Mucosa of stomach (tissue), 1 donor: ENCODE results near the gene KRTDAP.

Source experiments
- H3K27me3 ChIP-seq: one replicate; pipeline ENCODE4 v1.7.0; 2013; ENCODE audit warnings: mild to moderate bottlenecking, low read length; ENCODE audit not compliant: control insufficient read depth, insufficient read depth
- H3K36me3 ChIP-seq: one replicate; pipeline ENCODE4 v1.7.0; 2013; ENCODE audit warnings: low read length; ENCODE audit not compliant: control insufficient read depth, insufficient read depth
- H3K4me1 ChIP-seq: one replicate; pipeline ENCODE4 v1.7.0; 2013; ENCODE audit warnings: mild to moderate bottlenecking, low read length; ENCODE audit not compliant: control insufficient read depth, insufficient read depth
- H3K4me3 ChIP-seq: one replicate; pipeline ENCODE4 v1.7.0; 2013; ENCODE audit warnings: low read length
- H3K9ac ChIP-seq: one replicate; pipeline ENCODE4 v1.7.0; 2013; ENCODE audit warnings: mild to moderate bottlenecking, low read length, moderate library complexity
- H3K9me3 ChIP-seq: one replicate; pipeline ENCODE4 v1.7.0; 2013; ENCODE audit warnings: mild to moderate bottlenecking, low read length, moderate library complexity; ENCODE audit not compliant: control insufficient read depth
- donor health status: Pancreatic carcinoma.

The KRTDAP gene

DNA sequence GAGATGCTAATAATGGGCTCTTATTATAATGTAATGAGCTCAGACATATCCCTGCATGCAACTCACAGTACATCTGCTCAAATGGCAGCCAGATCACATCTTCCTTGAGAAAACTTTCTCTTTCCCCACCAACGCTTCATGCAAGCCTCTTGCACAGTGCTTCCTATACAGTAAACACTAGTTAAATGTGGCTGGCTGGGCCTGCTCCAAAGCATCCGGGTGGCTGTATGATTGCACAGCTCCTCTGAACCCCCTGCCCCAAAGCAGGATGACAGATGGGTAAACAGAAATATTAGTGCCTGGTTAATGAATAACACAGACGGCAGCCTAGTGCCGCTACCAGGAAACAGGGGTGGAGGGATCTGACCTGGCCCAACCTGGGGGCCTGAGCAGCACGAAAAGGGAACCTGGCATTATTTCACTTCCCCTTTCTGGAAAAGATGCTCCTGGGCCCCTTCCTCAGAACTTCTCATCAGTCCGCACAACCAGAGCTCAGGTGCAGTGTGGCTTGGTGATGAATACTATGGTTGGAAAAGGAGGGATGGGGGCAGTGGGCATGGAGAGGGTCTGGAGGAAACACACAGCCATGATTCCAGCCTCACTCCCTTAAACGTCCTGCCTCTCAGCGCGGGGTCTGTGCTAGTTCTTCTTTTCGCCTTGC, 31.4 kb downstream of the KRTDAP start:
- peak overlapping the region; percentile 2 for H3K9ac ChIP-seq
- H3K36me3 ChIP-seq, result no peaks in the 10 kb centered on the region
- no peak overlapping the region for H3K4me3 ChIP-seq
- peaks cover 23% of the 10 kb centered on the region for H3K4me1 ChIP-seq
- no peaks in the 10 kb centered on the region for H3K9me3 ChIP-seq
- no peaks in the 10 kb centered on the region for H3K27me3 ChIP-seq

DNA sequence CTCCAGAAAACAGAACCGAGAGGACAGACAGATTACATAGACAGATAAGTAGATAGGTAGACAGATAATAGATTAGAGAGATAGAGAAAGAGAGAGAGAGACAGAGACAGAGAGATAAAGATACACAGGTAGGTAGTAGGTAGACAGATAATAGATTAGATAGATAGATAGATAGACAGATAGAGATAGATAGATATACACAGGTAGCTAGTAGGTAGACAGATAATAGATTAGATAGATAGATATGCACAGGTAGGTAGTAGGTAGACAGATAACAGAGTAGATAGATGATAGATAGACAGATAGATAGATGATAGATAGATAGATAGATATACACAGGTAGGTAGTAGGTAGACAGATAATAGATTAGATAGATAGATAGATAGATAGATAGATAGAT, 32.1 kb downstream of the KRTDAP start:
- H3K9ac ChIP-seq, result no peak overlapping the region
- no peaks in the 10 kb centered on the region for H3K9me3 ChIP-seq
- H3K36me3 ChIP-seq, result no peaks in the 10 kb centered on the region
- peaks cover 23% of the 10 kb centered on the region for H3K4me1 ChIP-seq
- no peak overlapping the region for H3K4me3 ChIP-seq
- no peaks in the 10 kb centered on the region for H3K27me3 ChIP-seq

DNA sequence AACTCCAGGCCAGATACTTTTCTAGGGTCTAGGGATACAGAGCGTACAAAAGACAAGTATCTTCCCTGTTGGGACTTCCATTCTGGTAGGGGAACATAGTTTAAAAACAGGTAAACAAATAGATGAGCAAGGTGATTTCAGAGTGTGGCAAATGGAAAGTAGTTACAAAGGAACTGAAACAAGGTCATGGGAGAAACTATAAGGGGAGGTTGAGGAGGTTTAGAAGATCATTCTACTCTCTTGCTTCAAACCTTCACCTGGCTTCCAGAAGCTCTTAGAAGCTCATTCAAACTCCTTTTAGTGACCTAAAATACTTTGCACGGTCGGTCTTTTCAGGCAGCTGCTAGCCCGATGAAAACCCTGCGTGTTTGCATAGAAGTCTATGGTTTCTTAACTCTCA, 33.1 kb downstream of the KRTDAP start:
- Histone ChIP-seq H3K27me3 (no peaks in the 10 kb centered on the region), H3K36me3 (no peaks in the 10 kb centered on the region), H3K9me3 (no peaks in the 10 kb centered on the region), H3K4me3 (no peak overlapping the region), H3K4me1 (peaks cover 23% of the 10 kb centered on the region), H3K9ac (no peak overlapping the region)

DNA sequence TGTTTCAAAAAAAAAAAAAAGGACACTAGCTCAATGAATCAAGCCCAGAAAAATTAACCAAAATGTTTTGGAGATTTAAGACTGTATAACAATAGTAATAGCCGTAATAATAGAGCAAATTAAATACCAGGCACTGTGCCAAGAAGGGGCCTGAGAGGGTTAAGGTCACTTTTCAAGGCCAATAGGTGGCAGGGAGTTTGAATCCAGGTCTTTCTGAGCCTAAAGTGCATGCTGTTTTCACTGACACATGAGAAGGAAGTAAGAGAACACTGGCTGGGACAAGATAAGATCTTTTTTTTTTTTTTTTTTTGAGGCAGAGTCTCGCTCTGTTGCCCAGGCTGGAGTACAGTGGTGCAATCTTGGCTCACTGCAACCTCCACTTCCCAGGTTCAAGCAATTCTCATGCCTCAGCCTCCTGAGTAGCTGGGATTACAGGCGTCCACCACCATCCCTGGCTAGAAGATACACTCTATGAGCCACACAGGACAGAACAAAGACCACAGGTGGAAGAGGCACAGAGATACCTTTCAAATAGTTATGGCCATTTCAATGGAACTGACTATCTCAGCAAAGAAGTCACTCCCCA, 34.6 kb downstream of the KRTDAP start:
- H3K9me3 ChIP-seq, result no peaks in the 10 kb centered on the region
- H3K9ac ChIP-seq, result no peak overlapping the region
- no peaks in the 10 kb centered on the region for H3K27me3 ChIP-seq
- H3K4me1 ChIP-seq, result peaks cover 23% of the 10 kb centered on the region
- H3K36me3 ChIP-seq, result no peaks in the 10 kb centered on the region
- H3K4me3 ChIP-seq, result no peak overlapping the region

DNA sequence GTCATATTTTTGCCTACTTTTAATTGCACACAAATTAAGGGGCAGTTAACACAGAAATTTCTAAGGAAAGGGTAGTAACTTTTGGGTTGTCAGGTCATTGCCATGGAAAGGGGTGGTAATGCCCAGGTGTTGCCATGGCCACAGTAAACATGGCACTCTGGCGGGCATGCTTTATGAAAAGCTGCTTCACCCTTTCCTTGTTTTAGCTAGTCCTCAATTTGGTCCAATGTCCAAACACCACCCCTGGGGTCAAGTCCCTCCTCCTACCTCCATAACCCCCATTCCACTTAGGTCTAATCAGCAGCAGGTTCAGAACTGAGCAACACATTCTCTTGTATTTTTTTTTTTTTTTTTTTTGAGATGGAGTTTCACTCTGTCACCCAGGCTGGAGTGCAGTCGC, 35.6 kb downstream of the KRTDAP start:
- peaks cover 23% of the 10 kb centered on the region for H3K4me1 ChIP-seq
- no peaks in the 10 kb centered on the region for H3K9me3 ChIP-seq
- H3K27me3 ChIP-seq, result peaks cover 3% of the 10 kb centered on the region
- H3K9ac ChIP-seq, result no peak overlapping the region
- H3K4me3 ChIP-seq, result no peak overlapping the region
- H3K36me3 ChIP-seq, result no peaks in the 10 kb centered on the region

DNA sequence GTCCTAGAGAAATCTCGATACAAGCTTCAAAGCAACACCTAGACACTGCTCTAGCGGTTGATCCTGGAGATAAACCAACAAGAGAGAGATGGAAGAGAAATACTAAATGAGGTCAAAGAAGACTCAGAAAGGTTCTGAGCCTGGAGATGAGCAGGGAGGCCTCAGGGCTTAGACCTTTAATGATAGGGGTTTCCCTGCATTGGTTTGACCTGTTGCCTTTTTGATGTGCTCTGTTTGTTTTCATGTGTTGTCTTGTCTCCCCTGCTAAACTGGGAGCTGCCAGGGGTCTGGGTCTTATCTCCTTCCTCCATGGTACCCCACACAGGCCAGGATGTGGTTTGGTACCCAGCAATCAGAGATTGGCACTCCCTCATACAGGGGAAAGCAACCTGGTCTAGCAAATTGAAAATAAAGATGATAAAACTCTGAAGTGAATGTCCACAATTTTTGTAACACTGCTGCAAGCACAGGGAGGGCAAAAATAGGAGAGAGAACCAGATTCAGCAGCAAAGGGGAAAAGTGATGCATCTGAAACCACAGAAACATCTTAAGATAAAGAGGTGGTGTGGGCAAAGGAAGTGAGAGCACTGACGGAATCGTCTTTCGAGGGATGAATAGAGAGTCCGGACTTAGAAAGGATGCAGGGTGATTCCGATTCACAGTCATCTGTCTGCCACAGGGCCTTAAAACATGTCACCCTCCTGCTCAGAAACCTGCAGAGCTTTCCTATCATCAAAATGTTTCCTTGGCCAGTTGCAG, 38.7 kb downstream of the KRTDAP start:
- Histone ChIP-seq H3K4me1 (peaks cover 19% of the 10 kb centered on the region), H3K9me3 (no peaks in the 10 kb centered on the region), H3K27me3 (peaks cover 7% of the 10 kb centered on the region), H3K36me3 (no peaks in the 10 kb centered on the region), H3K9ac (no peak overlapping the region), H3K4me3 (no peak overlapping the region)

DNA sequence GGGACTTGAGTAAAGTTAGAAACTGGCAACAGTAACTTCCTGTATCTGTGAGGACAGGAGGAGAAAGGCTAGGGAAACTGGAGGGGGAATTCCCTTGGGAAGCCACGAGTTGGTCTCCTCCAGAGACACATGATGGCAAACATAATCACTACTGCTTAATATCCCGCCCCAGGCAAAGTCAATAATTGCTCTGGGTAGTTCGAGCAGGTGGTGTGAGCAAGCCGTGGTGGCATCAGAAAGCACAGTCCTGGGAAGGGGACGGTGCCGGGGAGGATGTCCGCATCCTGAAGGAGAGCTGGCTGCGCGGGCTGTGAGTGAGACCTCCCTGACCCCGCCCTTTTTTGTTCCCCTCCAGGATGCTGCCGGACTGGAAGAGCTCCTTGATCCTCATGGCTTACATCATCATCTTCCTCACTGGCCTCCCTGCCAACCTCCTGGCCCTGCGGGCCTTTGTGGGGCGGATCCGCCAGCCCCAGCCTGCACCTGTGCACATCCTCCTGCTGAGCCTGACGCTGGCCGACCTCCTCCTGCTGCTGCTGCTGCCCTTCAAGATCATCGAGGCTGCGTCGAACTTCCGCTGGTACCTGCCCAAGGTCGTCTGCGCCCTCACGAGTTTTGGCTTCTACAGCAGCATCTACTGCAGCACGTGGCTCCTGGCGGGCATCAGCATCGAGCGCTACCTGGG, 40.8 kb downstream of the KRTDAP start:
- no peaks in the 10 kb centered on the region for H3K9me3 ChIP-seq
- no peak overlapping the region for H3K9ac ChIP-seq
- H3K4me1 ChIP-seq, result peaks cover 19% of the 10 kb centered on the region
- peaks cover 7% of the 10 kb centered on the region for H3K27me3 ChIP-seq
- H3K4me3 ChIP-seq, result no peak overlapping the region
- H3K36me3 ChIP-seq, result no peaks in the 10 kb centered on the region

DNA sequence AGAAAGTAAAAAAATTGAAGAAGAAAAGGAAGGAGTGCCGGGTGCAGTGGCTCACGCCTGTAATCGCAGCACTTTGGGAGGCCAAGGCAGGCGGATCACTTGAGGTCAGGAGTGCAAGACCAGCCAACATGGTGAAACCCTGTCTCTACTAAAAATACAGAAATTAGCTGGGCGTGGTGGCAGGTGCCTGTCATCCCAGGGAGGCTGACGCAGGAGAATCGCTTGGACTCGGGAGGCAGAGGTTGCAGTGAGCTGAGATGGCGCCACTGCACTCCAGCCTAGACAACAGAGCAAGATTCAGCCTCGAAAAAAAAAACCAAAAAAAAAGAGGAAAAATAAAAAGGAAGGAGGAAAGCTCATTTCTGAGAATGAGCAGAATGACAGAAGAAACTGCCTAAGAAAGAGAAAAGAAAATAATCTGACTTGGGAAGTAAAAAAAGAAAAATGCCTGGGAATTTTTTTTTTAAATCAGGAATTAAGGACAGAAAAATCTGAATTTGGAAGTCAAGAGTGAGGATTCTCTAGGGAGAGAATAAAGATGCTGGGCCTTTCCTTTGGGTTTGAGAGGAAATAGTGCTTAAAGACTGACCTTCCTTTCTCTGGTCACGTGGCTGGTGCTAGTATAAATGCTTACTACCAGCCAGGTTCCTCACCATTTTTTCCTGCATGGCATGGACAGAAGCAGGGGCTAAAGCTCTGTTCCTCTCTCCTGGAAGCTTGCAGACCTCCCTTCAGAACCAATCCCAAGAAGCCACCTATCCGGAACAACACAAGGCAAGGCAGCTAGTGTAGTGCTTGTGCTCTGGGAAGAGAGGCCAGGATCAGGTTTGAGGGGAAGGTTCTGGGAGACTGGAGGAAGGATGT, 42.4 kb downstream of the KRTDAP start, which contains the start of gene FFAR2:
Gene FFAR2, plus strand, starts transcription at position 652 of the 864 bp plus-strand sequence. CDS start 1,458 bp downstream, outside the sequence.
- H3K9ac ChIP-seq, result no peak within 1 kb of the TSS

DNA sequence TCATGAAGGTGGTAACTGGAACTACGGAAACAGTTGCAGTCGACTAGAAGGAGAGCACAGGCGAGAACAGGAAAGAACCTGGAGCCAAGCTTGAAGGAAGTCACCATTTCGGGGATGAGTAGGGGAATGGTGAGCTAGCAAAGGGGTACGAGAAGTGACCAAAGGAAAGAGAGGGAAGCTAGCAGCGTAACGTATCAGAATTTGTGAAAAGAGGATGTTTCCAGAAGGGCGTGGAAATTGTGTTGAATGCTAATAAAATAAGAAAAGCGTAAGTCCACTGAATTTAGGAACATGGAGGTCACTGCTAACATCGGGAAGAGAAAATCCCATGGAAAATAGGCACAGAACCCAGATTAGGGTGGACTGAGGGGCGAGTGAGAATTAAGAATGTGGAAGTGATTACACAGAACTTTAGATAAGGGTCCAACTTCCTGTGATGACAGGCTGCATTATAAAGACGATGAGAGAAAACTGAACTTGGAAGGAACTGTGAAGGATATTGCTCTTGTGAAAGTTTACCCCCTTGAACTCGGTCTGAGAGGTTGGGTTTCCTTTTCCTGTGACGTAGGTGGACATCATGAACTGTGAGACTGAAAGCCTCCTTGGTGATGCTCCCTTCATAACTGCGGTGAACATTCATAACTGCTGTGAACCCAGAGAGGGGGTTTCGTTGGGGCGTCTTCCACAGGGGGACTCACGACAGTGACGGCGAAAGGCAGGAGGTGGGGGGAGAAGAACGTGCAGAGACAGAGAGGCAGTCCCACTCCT, 44.3 kb downstream of the KRTDAP start:
- Histone ChIP-seq H3K9me3 (no peaks in the 10 kb centered on the region), H3K27me3 (peaks cover 7% of the 10 kb centered on the region), H3K4me3 (no peak overlapping the region), H3K4me1 (peaks cover 19% of the 10 kb centered on the region), H3K36me3 (no peaks in the 10 kb centered on the region), H3K9ac (no peak overlapping the region)

More for the DNA sequence above, 42.4 kb downstream of the KRTDAP start, which contains the start of gene FFAR2:
- Histone ChIP-seq H3K9me3 (no peaks in the 10 kb centered on the region), H3K27me3 (peaks cover 7% of the 10 kb centered on the region), H3K4me1 (peaks cover 19% of the 10 kb centered on the region), H3K36me3 (no peaks in the 10 kb centered on the region), H3K4me3 (no peak within 1 kb of the TSS)

DNA sequence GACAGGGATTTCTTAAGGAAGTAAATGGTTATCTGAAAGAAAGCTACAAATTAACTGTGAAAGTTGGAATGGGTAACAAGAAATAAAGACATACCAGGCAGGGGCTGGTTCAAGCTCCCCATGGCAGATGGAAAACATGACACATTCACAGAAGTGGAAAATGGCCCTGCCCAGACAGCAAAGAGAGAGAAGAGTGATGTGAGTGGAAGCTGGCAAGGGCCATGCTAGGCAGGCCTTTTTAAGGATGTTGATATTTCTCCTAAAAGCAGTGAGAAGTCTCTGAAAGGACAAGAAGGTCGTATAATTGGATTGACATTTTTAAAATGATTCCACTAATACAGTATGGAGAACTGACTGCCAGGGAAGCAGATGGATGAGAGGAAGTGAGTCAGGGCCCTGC, 45.5 kb downstream of the KRTDAP start:
- Histone ChIP-seq H3K27me3 (peaks cover 3% of the 10 kb centered on the region), H3K4me1 (peaks cover 16% of the 10 kb centered on the region), H3K36me3 (no peaks in the 10 kb centered on the region), H3K4me3 (no peak overlapping the region), H3K9me3 (no peaks in the 10 kb centered on the region), H3K9ac (no peak overlapping the region)

DNA sequence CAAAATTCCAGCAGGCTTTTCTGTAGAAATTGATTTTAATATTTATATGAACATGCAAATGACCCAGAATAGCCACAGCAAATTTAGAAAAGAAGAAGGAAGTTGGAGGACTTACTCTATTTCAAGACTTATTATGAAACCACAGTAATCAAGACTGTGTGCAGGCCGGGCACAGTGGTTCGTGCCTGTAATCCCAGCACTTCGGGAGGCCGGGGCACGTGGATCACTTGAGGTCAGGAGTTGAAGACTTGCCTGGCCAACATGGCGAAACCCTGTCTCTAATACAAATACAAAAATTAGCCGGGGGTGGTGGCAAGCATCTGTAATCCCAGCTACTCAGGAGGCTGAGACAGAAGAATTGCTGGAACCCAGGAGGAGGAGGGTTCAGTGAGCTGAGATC, 48.2 kb downstream of the KRTDAP start:
- H3K9me3 ChIP-seq, result no peaks in the 10 kb centered on the region
- H3K9ac ChIP-seq, result no peak overlapping the region
- peaks cover 6% of the 10 kb centered on the region for H3K4me1 ChIP-seq
- no peak overlapping the region for H3K4me3 ChIP-seq
- no peaks in the 10 kb centered on the region for H3K27me3 ChIP-seq
- H3K36me3 ChIP-seq, result no peaks in the 10 kb centered on the region
